Astrocyte of the spinal cord (primary cell): ENCODE results near the gene SLC9A9.

Source experiments
- DNase-seq: peaks from one replicate; pipeline ENCODE4 v3.0.0; 2011; ENCODE audit warnings: low read depth, low spot score
- H3K4me3 ChIP-seq: 2 replicates; pipeline ENCODE4 v1.5.1; 2011; ENCODE audit warnings: low read depth, mild to moderate bottlenecking, low read length, moderate library complexity
- in situ Hi-C: cut with HindIII; loops from 2 replicates; pipeline ENCODE4 v1.10.0; 2017; ENCODE audit warnings: low sequenced_read_pairs
- TF ChIP-seq, protein P1 (sequence below): IDR thresholded peaks from 2 replicates; pipeline ENCODE4 v1.5.1; 2012; ENCODE audit warnings: low read depth, mild to moderate bottlenecking, low read length, inconsistent platforms

SLC9A9 gene

GRCh38 chr3:143362115-143362991, 485.9 kb downstream of the SLC9A9 start:
- TF ChIP-seq, protein P1, sequence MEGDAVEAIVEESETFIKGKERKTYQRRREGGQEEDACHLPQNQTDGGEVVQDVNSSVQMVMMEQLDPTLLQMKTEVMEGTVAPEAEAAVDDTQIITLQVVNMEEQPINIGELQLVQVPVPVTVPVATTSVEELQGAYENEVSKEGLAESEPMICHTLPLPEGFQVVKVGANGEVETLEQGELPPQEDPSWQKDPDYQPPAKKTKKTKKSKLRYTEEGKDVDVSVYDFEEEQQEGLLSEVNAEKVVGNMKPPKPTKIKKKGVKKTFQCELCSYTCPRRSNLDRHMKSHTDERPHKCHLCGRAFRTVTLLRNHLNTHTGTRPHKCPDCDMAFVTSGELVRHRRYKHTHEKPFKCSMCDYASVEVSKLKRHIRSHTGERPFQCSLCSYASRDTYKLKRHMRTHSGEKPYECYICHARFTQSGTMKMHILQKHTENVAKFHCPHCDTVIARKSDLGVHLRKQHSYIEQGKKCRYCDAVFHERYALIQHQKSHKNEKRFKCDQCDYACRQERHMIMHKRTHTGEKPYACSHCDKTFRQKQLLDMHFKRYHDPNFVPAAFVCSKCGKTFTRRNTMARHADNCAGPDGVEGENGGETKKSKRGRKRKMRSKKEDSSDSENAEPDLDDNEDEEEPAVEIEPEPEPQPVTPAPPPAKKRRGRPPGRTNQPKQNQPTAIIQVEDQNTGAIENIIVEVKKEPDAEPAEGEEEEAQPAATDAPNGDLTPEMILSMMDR, result no peak
- in situ Hi-C loops, result no loop called here
- no peak for DNase-seq
- H3K4me3 ChIP-seq, result no peak overlapping the region

DNA sequence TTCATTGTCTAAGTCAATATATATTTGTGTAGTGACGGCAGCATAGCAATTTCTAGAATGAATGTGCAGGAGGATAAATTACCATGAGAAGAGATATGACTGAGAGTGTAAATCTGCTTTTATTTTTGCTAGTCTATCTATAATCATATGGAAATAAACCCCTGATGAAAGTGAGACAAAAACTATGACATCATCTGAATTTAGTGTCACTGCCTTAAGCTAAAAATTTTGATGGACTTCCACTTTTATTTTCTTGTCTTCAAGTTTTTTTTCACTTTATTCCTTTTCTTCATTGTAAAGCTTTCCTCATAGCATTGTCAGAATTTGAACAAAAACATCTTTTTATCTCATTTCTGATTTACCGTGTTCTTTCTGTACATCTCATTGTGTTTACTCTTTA, 486.7 kb downstream of the SLC9A9 start:
- TF ChIP-seq, protein P1, result no peak
- H3K4me3 ChIP-seq, result no peak overlapping the region
- in situ Hi-C loops, result no loop called here
- no peak for DNase-seq

DNA sequence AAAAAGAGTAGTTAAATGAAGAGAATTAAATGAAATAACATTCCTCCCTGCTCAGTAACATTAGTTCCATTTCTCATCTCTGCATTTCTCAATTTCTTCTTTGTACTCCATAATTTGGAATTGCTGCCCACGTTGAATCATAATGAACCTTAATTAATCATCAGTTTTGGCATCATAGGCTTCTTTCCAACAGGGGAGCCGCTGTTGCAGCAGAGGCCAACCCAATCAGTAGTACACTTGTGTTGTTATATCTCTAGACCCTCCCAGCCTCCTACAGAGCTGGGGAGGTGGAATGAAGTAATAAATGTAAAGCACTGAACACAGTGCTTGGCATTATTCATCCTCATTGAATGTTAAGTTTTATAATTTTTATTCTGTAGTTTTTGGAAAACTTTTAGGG, 488.0 kb downstream of the SLC9A9 start:
- DNase-seq, result no peak
- in situ Hi-C loops, result no loop called here
- TF ChIP-seq, protein P1, result no peak
- no peak overlapping the region for H3K4me3 ChIP-seq

- no peak for DNase-seq
These were observed 489.3 kb downstream of the SLC9A9 start for GRCh38 chr3:143358793-143359491.

GRCh38 chr3:143358155-143358792, 490.0 kb downstream of the SLC9A9 start:
- in situ Hi-C loops, result no loop called here
- no peak for DNase-seq
- no peak overlapping the region for H3K4me3 ChIP-seq
- TF ChIP-seq, protein P1, result no peak

More at GRCh38 chr3:143358793-143359491, 489.3 kb downstream of the SLC9A9 start:
- TF ChIP-seq, protein P1, result no peak
- in situ Hi-C loops, result no loop called here
- H3K4me3 ChIP-seq, result no peak overlapping the region

GRCh38 chr3:143357700-143358099, 490.6 kb downstream of the SLC9A9 start:
- in situ Hi-C loops, result no loop called here
- no peak for DNase-seq
- TF ChIP-seq, protein P1, result no peak
- no peak overlapping the region for H3K4me3 ChIP-seq
